NCI-H69 (cell line): ENCODE results near the gene CRYBB3.
"Not testable (repeated sequence)": the region's sequence is repeated elsewhere in the genome, so short reads cannot be mapped to it uniquely, and the experiment has no call there.

Experiments used
- DNase-seq: peaks from one replicate; lab custom pipeline; 2025; lab: John Stamatoyannopoulos, UW

CRYBB3 gene

GRCh38 chr22:25176175-25176574 is 23.5 kb upstream of the CRYBB3 start:
- DNase-seq, result no peak

- no peak for DNase-seq
These were observed 22.9 kb upstream of the CRYBB3 start for GRCh38 chr22:25176799-25177198.

GRCh38 chr22:25177226-25177625 is 22.4 kb upstream of the CRYBB3 start:
- no peak for DNase-seq

GRCh38 chr22:25177895-25178294 is 21.8 kb upstream of the CRYBB3 start:
- no peak for DNase-seq

- DNase-seq, result not testable (repeated sequence)
These were observed 21.3 kb upstream of the CRYBB3 start for GRCh38 chr22:25178348-25178747.

- not testable (repeated sequence) for DNase-seq
These were observed 20.6 kb upstream of the CRYBB3 start for GRCh38 chr22:25178869-25179631.

DNA sequence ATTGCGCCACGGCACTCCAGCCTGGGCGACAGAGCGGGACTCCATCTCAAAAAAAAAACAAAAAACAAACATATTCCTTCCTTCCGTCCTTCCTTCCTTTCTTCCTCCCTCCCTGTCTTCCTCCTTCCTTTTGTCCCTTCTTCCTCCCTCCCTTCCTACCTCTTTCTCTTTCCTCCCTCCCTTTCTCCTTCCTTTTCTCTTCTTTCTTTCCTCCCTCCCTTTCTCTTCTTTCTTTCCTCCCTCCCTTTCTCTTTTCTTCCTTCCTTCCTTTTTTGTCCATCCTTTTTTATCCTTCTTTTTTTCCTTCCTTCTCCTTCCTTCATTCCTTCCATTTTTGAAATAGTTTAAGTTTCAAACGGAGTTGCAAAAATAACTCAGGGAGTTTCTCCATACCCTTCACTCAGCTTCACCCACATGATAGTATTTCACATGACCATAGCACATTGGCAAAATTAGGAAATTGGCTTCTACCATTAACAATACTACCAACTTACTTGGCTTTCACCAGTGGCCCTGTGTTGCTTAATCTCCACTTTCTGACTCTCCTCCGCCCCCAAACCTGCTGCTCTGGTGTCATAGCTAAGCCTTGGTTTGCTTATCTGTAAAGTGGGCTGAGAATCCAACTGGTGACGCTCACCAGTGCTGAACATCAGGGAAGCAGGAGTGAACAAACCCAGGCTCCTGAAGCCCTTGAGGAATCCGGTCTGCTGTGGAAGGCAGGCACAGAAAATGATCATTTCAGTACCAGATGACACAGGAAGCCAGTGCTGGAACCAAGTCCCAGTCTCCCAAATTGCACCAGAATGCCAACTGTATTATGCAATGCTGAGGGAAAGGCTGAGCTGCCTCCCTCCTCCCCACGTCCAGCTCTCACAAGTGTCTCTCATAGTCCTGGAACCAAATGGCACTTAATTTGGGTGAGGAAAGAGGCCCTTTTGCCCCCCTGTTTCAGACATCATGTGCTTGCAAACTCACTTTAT is 17.2 kb upstream of the CRYBB3 start:
- no peak for DNase-seq

DNA sequence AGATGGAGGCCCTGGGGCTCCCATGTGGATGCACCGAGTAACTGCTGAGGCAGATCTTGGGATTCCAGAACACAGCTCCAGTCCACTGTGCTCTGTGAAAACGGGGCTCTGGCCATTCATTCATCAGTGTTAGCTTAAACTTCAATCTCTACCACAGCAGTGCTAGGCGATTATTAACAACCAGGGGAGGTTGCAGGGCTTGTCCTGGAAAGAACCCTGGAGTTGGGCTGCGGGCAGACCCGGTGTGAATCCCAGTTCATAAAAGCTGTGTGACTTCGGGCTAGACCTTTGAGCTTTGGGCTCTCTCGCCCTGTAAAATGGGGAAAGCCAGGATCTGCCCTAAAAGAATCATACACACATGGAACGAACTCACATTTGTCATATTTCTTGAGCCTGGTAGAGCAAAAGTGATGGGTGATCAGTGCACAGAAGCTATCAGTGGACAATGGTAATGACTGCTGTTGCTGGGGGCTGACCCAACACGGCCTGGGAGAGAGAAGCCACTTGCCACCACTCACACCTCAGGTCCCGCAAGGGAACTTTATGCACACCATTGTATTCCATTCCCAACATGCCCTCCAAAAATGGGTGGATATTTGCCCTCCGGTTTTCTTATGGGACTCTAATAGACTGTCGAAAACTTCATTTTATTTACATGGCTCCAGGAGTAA is 15.6 kb upstream of the CRYBB3 start:
- DNase-seq, result no peak

GRCh38 chr22:25186140-25186539 is 13.5 kb upstream of the CRYBB3 start:
- DNase-seq, result no peak

DNA sequence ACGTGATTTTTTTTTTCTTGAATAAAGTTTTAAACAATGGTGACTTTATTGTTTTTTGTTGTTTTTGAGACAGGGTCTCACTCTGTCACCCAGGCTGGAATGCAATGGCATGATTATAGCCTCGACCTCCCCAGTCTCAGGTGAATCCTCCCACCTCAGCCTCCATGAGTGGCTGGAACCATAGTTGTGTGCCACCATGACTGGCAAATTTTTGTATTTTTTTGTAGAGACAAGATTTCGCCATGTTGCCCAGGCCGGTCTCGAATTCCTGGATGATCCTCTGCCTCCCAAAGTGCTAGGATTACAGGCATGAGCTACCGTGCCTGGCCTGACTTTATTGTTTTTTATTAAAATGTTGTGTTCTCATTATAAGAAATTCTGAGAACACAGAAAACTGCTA is 12.2 kb upstream of the CRYBB3 start:
- no peak for DNase-seq

GRCh38 chr22:25192406-25192805 is 7.3 kb upstream of the CRYBB3 start:
- DNase-seq, result no peak

DNA sequence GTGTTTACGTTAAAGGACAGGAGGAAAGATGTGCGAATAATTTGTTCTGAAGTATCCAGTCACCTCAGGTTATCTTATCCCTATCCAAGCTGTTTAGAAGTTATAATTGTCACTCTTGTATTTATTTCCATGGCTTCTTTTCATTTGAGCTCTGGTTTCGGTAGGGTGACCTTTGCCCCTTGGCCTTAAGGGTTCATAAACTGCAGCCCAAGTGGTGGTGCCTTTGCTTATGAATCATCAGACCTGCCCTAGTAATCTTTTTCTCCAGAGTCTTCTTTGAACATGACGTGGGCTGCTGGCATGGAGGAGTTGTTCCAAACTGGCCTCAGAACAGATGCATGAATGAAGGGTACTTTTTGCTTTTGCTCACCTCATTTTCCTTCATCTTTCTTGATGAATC is 6.5 kb upstream of the CRYBB3 start:
- DNase-seq, result no peak

DNA sequence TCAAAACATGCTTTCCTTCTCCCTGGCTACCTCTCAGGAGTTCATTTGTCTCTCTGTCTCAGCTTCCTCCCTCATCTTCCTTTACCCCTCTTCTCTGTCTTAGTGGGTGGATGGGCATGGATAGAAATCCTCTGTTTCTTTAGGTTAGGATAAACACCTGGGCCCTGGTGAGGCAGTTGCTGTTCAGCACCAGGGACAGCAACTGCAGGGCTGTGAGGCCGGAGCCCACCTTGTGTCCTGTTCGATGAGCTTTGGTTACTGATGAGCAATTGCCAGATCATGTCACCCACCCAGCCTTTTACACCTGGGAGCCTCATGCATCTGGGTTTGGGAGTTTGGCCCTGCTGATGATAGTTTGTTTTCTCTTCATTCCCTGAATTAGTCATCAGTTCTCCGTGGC is 6.1 kb upstream of the CRYBB3 start:
- no peak for DNase-seq

- DNase-seq, result no peak
These were observed 3.3 kb upstream of the CRYBB3 start for GRCh38 chr22:25196326-25196725.

DNA sequence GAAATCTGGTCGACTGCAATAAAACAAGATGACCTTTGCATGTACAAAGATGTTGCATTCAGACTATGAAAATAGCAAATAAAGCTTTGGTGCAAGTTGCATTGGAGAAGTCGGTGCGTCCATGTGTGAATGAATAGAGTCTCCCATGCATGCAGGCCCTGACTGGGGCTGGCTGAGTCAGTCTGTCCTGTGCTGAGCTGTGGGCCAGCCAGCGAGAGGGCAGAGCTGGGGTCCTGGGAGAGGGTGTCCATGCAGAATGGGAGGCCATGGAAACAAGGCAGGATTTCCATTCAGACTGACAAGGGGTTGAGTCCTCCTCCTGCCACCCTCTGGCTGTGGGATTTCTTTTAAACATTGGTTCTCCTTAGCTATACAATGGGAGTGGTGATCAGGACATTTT is 2.3 kb upstream of the CRYBB3 start:
- no peak for DNase-seq

DNA sequence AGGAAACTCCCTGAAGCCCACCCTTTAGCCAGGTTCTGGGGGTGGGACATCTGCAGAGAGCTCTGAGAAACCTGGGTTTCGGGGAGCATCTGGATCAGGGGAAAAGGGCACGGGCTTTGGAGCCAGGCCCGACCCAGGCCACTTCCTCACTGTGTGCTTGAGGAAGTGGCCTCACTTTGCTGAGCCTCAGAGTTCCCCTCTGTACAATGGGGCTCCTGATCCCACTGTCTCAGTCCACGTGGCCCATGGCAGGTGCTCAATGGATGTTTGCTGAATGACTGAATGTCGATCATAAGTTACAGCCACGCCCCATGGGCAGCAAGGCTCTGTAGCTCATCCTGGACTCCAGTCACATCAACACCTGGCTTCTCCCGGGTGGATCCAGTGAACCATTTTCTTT is 1.3 kb downstream of the CRYBB3 start:
- DNase-seq, result no peak

DNA sequence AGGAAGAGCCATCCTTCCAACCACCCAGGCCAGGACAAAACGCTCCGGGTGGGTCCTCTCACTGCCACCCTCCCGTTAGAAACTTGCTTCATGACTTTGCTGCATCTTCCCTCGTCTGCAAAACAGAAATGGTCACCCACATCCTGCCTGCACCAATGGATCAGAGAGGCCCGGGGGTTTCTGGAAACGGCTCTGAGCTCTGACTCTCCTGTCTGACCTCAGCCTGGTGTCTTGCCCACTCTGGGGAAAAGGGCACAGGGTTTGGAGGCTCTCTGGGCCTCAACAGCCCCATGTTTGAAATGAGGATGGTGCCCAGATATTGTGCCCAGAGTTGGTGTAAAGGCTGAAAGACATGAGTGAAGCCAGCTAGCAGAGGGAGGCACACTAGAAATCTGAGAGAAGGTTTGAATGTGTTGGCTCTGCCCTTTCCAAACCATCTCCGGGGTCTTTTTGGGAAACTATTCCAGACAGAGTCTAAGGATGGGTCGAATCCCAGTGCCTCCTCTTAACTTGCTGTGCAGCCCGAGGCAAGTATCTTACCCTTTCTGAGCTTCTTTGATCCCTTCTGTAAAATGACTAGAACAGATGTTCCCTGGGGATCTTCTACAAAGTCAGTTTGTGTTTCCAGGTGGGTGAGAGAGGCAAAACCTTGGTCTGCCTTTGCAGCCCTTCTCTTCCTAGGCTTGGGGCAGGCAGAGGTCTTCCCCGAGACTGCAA is 2.1 kb downstream of the CRYBB3 start:
- no peak for DNase-seq

GRCh38 chr22:25202290-25202921 is 2.7 kb downstream of the CRYBB3 start:
- peak; percentile 77 for DNase-seq

DNA sequence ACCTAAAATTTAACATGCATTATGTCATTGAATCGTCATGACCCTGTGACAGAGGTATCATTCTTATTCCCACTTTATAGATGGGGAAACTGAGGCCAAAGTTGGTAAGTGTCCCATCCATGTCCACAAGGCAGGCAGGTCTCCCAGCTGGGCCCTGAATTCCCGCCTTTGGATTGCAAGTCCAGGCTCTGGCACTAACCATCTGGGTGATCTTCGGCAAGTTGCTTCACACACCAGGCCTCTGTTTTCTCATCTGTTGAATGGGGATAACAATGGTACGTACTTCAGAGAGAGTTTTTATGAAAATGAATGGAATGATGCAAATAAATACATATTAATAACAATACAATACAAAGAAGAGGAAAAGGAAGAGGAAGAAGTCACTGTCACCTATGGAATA is 3.4 kb downstream of the CRYBB3 start:
- DNase-seq, result no peak

- not testable (repeated sequence) for DNase-seq
These were observed 4.9 kb downstream of the CRYBB3 start for GRCh38 chr22:25204547-25204946.

DNA sequence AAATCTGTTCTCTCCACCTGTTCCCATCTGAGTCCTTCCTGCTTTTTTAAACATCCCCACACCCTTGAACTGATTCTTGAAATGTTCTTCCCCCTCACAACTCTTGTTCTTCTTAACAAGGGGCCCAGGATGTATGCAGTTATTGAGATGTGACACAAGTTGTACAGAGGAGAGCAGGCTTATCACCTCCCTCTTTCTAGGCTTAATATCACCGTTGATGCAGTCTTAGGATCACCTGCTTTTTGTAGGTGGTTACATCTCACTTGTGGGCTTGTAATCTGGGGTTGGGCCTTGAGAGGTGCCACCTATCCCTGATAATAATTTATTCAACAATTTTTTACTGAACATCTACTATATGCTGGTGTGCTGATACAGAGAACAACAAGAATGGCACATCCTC is 6.2 kb downstream of the CRYBB3 start:
- no peak for DNase-seq
